GM21717 (cell line): Measurements from ENCODE around the gene CKS1B.
A peak's percentile ranks its signal among the peaks of the same experiment; 100 is the strongest.

Source experiments
- ATAC-seq: cut with Tn5 transposase; IDR thresholded peaks from one replicate; pipeline ENCODE4 v1.9.1; 2021; ENCODE audit warnings: mild to moderate bottlenecking, moderate library complexity; ENCODE audit not compliant: unreplicated experiment

Gene CKS1B

DNA sequence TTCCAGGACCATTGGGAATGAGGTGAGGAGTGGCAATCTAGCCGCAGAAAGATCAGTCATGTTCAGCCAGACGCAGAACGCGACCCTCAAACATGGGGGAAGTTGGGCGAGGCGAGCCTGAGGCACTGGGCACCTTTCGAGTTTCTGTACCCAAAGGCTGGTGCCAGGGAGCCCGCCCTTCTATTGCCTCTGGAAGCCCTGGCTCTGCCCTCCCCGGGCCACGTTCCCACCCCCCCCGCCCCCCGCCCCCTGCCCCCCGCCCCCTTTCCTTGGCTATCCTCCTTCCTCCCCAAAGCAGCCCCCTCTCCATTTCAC, 25.9 kb downstream of the CKS1B start:
- no peak for ATAC-seq

DNA sequence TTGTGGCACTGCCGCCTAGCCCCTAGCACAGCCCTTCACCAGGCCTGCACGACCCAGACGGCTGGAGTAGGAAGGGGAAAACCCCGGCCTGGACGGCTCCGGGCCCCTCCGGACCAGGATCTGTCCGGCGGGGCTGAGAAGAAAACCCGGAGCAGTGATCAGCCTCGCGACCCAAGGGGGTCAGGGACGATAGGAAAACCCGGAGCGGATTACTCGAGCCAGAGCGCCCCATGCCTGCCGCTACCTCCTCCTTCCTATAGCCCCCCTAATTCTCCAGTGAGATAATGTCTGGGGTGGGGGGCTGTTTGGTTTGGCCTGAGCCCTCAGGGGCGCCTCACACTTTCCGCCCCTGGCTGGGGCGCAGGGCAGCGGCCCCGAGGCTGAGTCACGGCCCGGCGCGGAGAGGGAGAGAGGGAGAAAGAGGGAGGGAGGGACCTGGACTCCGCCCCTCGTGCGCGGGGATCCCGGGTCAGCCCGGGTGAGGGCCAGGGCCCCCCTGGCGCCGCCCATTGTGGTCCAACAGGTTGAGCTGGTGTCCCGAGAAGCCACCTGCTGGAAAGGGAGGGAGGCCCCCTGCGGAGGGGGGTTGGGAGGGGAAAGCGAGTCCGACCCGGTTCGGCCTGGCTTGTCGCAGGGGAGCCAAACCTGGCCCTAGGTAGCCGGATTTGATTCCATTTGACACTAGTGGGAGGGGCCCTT, 26.4 kb downstream of the CKS1B start:
- peak; percentile 35 for ATAC-seq

DNA sequence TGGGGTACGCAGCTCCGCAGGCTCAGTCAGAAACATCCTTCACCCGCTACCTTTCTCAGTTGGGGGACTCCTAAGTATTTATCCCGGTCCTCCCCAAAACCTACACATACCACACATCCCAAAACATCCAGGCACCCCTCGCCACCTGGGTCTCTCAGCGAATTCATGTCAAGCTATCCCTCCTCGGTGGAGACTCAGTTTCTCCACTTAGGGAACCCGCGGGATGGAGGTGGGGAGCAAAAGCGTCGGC, 26.9 kb downstream of the CKS1B start:
- no peak for ATAC-seq

DNA sequence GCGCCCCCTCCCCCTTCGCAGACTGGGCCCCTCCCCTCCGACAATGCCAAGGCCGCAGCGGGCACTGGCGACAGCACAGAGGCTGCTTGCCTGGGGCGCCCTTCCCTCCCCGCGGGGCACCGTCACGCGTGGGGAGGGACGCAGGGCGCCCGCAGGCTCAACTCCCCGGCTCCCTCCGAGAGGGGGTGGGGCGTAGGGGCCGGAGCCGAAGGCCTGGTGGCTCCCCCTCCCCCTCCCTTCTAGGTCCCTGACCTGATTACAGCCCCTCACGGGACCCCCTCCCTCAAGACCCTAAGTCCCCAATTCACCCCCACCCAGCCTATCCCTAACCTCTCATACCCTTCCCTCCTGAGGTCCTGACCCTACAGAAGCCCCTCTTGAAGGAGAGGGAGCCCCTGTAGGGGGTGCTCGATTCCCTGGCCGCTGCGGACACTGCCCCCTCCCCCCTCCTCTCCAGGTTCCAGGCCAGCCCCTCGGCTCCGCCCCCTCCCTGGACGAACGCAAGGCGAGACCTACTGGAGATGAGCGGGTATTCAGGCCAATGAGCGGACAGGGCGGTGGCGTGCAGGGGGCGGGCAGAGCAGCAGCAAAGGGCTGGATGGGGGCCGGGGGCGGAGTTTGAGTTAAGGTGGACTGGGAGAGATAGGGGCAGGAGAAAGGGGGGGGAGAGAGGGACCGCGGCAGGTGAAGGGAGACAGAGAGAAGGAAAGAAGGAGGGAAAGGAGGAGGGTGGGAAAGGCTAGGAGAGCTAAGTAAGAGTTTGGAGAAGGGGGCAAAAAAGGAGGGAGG, 27.4 kb downstream of the CKS1B start:
- peak; percentile 35 for ATAC-seq

DNA sequence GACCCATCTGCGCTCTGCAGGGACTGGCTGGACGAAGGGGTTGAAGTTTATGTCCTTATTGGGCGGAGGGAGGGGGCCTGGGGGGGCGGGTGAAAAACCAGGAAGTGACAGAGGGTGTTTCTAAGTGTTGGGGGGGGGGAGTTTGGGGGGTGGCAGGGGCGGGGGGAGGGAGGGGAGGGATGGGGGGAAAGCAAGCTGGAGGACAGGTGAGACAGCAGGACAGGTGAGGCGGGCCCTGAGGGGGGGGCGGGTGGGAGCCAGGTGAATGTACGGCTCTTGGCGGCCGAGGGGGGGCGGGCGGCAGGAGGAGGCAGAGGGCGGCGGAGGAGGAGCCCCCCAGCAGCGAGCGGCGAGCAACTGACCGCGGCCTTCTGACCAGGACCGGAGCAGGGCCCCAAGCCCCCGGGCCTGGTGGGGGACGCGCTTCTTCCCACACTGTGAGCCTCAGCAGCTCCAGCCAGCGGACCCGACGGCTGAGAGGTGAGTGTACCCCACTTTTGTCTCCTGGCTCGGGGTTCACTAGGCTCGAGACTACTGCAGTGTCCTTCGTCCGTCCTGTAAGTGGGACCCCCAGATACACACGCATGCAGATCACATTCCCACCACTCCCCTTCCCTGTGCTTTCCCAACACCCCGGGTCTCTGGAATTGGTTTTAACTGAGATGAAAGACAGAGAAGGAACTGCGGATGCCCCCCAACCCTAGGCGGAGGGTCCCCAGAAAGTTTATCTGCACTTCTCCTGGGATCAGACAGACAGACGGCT, 28.2 kb downstream of the CKS1B start, which contains the start of gene ZBTB7B:
Gene ZBTB7B, plus strand, starts transcription at position 339 of the 763 bp plus-strand sequence. CDS start 11,859 bp downstream, outside the sequence.
- no peak for ATAC-seq

DNA sequence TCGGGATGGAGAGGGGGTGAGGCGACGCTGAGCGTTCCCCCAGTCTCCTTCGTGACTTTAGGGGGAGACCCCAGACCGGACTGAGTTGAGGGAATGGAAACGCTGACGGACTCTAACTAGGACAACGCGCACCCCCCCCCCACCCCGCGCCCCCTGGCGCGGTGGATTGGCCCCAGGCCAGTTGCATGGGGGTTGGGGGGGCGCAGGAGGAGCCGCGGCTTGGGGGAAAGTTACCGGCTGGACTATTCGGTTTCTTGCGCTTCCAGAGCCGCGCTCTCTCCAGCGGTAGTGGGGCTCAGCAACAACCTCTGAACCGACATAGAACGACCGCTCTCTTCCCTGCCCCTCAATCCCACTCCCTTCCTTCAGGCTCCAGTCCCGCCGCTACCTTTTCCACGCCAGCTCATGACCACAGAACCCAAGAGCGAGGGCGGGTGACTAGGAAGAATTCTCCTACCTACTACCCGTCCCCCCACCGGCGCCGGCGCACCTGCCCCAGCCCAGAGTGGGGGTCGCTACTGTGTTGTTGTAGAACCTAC, 28.8 kb downstream of the CKS1B start:
- ATAC-seq: no peak

DNA sequence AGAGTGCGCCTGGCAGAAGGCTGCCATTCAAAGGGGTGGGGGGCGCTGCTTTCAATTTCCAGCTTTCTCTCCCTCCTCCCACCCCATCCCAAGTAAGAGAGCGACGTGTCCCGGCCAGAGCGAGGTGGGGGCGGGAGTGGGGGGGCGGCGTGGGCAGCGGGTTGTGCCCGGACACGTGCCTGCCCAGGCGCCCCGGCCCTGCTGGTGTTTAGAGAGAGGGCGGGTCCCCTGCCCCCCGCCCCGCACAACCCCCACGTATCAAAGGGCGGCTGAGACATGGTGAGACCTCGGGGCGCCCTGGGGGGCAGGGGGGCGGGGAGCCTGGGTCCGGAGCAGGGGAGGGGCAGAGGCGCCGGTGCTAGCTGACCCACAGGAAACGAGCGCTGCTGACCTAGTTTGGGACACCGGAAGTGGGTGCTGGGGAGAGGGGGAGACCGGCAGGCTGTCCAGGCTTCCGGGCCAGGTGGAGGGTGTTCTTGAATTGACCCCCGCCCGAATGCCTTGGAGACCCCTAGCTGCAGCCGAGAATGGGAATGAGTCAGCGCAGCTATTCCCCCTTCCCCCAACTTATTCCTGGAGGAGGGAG, 29.4 kb downstream of the CKS1B start:
- ATAC-seq: no peak

DNA sequence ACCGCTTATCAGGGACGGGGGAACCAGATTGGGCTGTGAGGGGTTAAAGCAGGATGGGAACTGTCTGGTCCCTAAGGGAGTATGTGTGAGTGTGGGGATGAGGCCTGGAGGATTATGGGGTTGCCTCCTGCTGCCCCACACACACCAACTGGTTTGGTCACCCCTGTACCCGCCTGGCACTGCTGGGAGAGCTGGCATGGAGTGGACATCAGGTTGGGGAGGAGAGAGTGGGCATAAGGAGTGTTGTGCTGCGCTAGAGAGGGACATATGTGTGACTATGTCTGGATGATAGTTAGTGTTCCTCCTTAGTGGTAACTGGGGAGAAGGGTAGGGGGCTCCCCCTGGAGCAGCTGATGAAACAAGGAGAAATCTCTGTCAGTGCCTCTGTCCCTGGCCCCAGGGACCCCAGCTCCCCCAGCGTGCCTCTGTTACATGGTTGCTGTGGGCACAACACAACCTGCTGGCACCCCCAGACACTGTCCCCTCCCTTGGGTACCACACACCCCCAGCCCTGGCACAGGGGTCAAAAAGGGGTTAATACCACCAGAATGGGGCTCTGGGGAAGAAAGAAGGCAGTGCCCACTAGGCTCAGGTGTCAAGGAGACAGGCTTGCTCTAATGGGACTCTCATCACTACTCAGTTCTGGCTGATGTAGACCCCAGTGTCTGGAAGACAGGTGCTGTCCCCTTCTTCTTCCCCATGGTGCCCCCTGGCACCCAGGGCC, 30.0 kb downstream of the CKS1B start:
- ATAC-seq: no peak

DNA sequence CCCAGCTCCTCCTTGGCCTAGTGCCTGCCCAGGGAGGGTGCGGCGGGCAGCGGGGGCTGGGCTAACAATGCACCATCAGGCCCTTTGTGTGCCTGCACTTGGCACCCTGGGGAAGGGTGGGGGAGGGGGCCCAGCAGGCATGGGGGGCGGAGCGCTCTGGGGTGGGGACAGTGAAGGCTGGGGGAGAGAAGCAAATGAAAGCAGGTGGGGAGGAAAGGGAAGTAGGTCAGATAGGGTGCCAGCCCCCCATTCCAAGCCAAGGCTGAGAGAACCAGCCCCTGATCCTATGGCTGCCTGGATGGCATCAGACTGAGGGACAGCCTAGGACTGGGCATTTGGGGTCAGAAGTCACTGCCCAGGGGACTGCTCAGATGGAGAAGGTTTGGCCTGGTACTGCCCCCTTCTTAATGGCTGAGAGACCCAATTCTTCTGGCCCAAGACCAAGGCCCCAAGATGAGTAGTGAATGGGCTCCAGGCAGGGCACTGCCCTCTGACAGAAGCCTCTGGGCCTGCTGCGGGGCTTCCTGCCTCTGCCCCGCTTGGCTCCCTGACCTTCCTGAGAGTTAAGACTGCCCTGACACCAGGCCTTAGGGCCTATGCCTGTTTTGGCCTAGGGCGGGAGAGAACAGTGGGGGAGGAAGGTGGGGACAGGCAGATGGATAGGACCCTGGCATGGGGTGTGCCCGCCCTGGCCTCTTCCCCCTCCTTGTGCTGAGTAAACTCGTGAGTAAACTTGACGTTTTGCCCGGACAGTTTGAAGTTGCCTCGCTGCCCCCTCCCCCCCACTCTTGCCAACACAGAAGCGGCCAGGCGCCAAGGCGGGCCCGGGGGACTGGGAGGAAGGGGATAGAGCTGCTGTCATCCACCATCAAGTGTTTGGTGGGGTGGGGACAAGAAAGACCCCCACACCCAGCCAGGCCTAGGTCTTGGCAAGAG, 30.9 kb downstream of the CKS1B start:
- ATAC-seq: no peak

DNA sequence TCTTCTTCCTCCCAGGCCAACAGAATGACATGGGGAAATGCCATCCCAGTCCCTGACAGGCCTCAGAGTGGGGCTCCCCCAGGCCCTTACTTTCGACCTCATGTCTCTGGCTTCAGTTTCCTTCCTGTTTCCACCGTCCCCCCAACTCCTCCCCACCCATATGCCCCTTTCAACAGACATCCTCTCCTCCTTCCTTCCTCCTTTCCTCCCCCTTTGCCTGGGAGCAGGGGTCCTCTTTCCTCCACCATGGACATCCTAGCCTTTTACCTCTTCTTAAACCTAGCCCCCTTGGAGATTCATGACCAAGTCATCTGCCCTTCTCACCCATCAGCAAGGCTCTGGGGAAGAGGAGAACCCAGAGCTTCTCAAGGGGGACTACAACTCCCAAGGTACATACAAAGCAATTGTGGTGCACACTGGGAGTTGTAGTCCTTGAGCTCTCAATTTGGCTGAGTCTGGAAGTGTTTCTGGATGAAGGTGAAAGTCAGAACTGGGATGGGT, 32.2 kb downstream of the CKS1B start:
- ATAC-seq: no peak

DNA sequence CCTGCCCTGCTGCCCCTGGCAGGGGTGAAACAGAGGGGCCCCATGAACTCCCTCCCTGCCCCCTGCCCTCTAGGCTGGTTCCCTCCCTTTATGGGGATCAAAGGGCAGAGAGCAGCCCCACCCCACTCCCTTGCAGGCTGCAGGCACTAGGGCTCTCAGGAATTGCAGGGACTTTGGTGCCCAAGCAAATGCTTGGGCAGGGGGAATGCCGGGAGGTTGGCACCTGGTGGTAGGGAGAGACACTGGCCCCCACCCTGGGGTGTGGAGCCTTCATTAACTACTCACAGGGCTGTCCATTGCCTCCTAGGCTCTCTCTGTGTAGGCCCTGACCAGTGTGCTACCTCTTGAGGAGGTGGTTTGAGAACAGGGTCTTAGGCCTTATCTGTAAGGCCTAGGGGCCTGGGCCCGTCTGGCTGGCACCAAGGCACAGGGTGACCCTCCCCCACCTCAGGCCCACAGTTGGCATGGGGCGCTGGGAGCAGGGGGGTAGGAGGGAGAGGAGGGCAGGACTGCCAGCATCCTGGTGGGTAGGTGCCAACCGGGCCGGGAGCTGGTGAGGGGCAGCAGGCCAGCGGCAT, 32.9 kb downstream of the CKS1B start:
- ATAC-seq: no peak

DNA sequence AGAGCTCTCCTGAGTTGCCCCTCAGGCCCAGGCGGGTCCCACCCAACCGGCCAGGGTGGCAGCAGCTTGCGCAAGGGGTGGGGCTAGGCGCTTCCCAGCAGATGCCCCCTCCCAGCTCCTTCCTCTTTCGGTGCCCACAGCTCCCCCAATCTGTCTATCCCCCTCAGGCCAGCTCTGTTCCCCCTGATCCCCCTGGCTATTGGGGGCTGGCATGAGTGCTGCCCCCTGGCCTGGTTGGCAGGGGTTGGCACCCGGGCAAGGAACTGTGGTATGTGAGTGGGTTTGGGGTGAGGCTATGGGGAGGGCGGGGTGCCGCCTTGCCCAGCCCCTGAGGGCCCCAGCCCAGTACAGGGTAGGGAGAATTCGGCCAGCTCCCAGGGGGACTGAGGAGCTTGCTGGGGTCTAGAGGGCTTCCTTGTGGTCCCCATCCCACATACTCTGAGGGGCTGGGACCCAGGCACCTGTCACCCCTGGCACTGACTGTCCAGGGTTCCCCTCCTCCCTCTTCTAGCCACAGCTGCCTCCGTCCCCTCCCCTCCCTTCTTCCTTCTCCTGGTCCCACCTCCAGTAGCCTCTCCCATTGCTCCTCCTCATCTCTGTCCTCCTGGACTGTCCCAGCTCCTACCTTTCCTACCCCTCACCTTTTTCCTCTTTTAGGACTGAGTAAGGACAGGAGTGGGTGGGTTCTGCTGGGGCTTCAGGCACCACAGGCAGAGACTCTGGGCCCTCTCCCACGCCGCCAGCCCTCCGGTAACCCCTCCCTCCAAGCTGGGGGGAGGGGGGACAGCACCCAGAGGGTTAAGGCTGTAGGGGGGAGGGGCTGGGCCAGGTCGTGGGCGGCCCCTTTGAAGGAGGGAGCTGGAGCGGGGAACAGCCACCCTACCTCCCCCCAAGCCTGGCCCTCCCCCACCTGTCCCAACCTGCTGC, 33.8 kb downstream of the CKS1B start:
- ATAC-seq: no peak

DNA sequence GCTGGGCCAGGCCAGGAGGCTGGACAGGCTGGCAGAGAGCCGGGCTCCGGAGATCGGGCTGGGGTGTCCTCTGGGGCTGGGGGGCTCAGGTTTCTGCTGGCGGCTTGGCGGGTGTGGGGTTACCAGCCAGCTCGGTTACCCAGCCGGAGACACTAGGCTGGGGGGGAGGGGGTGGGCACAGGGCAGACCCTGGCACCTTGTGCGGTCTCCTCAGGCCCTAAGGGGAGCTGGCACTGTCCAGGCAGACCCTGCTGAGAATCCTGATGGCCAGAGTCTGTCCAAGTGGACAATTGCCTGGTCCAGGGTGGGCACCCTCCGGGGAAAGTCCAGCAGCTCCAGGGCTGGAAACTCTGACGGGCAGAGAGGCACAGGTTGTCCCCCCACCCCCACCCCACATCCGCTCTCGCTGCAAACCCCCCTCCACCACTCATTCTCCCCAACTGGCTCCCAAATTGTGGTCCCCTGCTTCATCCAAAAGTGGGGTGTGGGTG, 34.8 kb downstream of the CKS1B start:
- ATAC-seq: no peak

DNA sequence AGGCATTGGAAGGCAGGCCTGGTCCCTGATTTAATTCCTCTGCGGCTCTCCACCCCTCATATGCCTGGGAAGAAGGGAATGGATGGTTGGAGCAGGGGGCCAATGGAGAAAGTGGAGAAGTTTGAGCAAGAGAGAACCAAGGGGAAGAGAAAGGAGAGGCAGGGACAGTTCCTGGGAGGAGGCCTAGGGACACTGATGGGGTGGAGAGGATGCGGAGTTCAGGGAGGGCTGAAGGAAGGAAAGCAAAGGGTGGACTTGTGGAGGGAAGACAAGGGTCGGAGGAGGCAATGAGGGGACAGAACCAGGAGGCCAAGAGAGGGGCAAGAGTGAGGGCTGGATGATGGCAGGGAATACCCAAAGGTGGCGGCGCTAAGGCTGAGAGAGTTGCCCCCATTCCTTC, 35.3 kb downstream of the CKS1B start:
- no peak for ATAC-seq

DNA sequence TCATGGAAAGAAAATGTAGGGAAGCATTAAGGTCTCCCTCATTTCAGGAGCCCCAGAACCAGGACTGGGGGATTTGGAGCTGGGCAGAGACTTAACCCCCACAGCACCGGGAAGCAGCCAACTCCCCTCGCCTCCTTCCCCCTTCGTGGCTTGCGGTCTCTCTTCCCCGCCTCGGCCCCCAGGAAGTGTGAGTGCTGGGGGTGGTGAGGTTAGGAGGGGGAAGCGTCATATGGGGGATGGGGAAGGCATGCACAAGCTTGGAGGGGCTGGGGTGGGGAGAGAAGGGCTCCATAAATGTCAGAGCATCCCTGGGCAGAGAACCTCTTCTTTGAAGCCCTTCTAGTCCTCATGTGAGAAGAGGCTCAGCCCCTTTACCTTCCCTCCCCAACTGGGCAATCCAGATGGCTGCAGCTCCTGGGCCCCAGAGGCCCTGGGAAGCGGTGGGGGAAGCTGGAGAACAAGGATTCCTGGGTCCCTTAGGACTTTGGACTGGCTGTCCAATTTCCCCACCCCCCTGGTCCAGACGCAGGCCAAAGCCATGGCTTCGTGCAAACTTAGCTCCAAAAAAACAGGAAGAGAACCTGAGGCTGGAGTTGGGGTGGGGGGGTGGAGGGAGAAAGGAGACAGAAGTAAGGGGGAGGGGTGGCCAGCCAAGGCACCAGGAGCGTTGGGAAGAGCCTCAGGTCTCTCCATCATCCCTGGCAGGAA, 35.9 kb downstream of the CKS1B start:
- no peak for ATAC-seq

DNA sequence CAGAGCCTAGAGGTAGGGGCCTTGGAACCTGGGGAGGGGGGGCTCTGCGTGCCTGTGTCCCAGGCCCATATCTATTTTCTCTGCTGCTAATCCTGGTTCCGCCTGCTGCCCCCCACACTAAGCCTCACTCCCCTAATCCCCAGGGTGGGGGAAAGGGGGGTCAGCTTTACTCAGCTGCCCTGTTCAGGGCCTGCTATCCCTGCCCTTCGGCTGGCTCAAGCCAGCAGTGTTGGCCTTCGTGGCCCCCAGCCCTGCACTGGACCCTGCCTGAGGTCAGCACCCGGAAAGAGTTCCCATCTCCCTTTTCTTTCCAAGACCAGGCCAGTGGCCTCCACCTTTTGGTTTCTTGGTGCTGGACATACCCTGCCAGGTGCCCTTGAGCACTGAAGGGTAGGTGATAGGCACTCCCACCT, 36.5 kb downstream of the CKS1B start:
- no peak for ATAC-seq

DNA sequence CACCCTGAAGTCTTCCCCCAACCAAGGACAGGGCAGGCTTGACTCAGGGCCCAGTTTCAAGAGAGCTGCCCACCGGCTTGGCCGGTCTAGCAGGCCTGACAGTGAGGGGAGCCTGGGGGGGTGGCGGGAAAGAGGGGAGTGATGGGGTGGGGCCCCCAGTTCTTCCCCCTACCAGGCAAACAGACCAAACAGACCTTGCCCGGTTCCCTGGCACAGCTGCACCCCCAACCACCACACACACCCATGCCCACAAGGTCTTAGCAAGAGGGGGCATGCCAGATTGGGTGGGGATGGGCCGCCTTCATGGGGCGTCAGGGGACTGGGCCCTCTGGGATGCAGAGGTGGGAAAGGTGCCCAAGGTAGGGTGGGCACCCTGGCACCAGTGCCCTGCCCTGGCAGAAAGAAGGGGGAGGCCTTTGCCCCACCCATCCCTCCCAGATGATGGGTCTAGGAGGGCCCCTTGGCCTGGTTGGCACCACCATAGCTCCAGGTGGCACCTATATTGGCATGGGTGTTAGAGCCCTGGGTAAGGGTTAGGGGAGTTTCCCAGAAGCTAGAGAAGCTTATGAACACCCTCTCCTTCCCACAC, 37.0 kb downstream of the CKS1B start:
- ATAC-seq: no peak
